ENCODE data around the gene PHF5A. TPM values are rescaled to one million over a fixed set of nuclear protein-coding genes. Genes with fewer than 3 reads are reported as not detected.

Gene PHF5A, protein sequence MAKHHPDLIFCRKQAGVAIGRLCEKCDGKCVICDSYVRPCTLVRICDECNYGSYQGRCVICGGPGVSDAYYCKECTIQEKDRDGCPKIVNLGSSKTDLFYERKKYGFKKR
- total RNA-seq (10 to 100 TPM; 18.2 to 49.0 (median 27.8) TPM), polyA plus RNA-seq (10 to 100 TPM; 29.5 to 50.8 (median 38.4) TPM)
- long read RNA-seq, donor 1, transcript PHF5A-201 (4 exons, 1,086 nt) = major isoform, 21 of 21 reads
- long read RNA-seq, donor 1, partial matches to known transcripts = 0 of 21 reads
- long read RNA-seq, donor 1, other reads (novel, unspliced or antisense) = 0 of 21 reads
- long read RNA-seq, donor 2, transcript PHF5A-201 (4 exons, 1,086 nt) = major isoform, 8 of 121 reads
- long read RNA-seq, donor 2, partial matches to known transcripts = 89 of 121 reads
- long read RNA-seq, donor 2, other reads (novel, unspliced or antisense) = 24 of 121 reads
- long read RNA-seq, donor 3, transcript PHF5A-201 (4 exons, 1,086 nt) = major isoform, 13 of 13 reads
- long read RNA-seq, donor 3, partial matches to known transcripts = 0 of 13 reads
- long read RNA-seq, donor 3, other reads (novel, unspliced or antisense) = 0 of 13 reads
- long read RNA-seq, donor 4, transcript PHF5A-201 (4 exons, 1,086 nt) = major isoform, 6 of 6 reads
- long read RNA-seq, donor 4, partial matches to known transcripts = 0 of 6 reads
- long read RNA-seq, donor 4, other reads (novel, unspliced or antisense) = 0 of 6 reads
- long read RNA-seq, donor 5, transcript PHF5A-201 (4 exons, 1,086 nt) = major isoform, 7 of 10 reads
- long read RNA-seq, donor 5, partial matches to known transcripts = 0 of 10 reads
- long read RNA-seq, donor 5, other reads (novel, unspliced or antisense) = 3 of 10 reads
- long read RNA-seq, donor 6, transcript PHF5A-201 (4 exons, 1,086 nt) = major isoform, 8 of 8 reads
- long read RNA-seq, donor 6, partial matches to known transcripts = 0 of 8 reads
- long read RNA-seq, donor 6, other reads (novel, unspliced or antisense) = 0 of 8 reads
- long read RNA-seq, donor 7, transcript PHF5A-201 (4 exons, 1,086 nt) = major isoform, 13 of 14 reads
- long read RNA-seq, donor 7, partial matches to known transcripts = 0 of 14 reads
- long read RNA-seq, donor 7, other reads (novel, unspliced or antisense) = 0 of 14 reads
- long read RNA-seq, donor 8, transcript PHF5A-201 (4 exons, 1,086 nt) = major isoform, 32 of 206 reads
- long read RNA-seq, donor 8, partial matches to known transcripts = 130 of 206 reads
- long read RNA-seq, donor 8, other reads (novel, unspliced or antisense) = 44 of 206 reads
- long read RNA-seq, donor 9, transcript PHF5A-201 (4 exons, 1,086 nt) = major isoform, 25 of 111 reads
- long read RNA-seq, donor 9, partial matches to known transcripts = 65 of 111 reads
- long read RNA-seq, donor 9, other reads (novel, unspliced or antisense) = 21 of 111 reads
- long read RNA-seq, donor 10, transcript PHF5A-201 (4 exons, 1,086 nt) = major isoform, 7 of 7 reads
- long read RNA-seq, donor 10, partial matches to known transcripts = 0 of 7 reads
- long read RNA-seq, donor 10, other reads (novel, unspliced or antisense) = 0 of 7 reads

DNA sequence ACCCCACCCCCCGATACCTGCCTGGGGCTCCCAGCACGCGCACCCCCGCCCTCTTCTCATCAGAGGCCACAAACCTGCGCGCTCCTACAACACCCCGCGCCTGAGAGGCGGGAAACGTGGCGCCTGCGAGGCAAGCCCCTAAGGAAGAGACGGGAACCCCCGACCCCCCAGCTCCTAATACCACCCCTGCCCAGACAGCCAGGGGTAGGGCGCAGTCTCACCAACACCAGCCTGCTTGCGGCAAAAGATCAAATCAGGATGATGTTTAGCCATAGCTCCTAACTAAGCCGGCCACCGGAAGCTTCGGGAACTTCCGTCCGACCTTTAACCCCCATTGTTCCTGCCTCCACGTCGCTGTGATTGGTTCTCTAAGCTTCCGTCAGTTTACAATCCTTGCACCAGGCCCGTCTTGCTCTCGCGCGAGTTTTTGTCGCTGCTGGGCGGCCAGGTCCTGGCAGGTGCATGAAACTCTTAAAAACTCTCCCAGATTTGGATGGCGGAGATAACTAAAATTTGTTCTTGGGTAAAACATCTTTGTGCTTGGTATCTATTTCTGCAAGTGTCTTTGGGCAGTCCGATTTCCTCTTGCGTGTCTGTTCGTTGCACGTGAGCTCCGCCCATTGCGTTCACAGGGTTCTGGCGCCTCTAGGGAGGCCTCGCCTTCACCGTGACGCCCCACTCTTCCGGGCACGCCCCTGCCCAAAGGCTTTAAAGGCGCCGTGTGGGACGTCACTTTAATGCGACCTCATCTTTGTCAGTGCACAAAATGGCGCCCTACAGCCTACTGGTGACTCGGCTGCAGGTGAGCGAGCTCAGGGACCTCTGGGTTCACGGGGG is at the start of gene PHF5A, which contains the start of gene ACO2:
Gene PHF5A (minus strand): TSS at position 312 of the 837 bp plus-strand sequence. CDS start 39 bp downstream, at position 273.
Gene ACO2 (plus strand): TSS at position 737 of the 837 bp plus-strand sequence. CDS start 30 bp downstream, at position 767.
- intact Hi-C loops (cut with DNase I) = loop anchor here in 1 of 2 donors (10.0 kb wide), 1 partner anchor 46 kb away; no protein-coding TSS in a partner anchor
- WGBS, 4 donors = 1% methylated on average over 18 to 51 of the region's 51 CpGs
- H3K36me3 ChIP-seq (replicated peaks in 1 of 2) = peaks cover 0 to 42% of the 10 kb centered on the region in 2 donors
- H3K27me3 ChIP-seq = no peaks in the 10 kb centered on the region
- TF ChIP-seq, protein P1, sequence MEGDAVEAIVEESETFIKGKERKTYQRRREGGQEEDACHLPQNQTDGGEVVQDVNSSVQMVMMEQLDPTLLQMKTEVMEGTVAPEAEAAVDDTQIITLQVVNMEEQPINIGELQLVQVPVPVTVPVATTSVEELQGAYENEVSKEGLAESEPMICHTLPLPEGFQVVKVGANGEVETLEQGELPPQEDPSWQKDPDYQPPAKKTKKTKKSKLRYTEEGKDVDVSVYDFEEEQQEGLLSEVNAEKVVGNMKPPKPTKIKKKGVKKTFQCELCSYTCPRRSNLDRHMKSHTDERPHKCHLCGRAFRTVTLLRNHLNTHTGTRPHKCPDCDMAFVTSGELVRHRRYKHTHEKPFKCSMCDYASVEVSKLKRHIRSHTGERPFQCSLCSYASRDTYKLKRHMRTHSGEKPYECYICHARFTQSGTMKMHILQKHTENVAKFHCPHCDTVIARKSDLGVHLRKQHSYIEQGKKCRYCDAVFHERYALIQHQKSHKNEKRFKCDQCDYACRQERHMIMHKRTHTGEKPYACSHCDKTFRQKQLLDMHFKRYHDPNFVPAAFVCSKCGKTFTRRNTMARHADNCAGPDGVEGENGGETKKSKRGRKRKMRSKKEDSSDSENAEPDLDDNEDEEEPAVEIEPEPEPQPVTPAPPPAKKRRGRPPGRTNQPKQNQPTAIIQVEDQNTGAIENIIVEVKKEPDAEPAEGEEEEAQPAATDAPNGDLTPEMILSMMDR (IDR thresholded peaks at IDR 0.05) = peak in 1 of 6 experiments; percentile 1
- peak; percentile 5 to 77 for TF ChIP-seq POLR2A (IDR thresholded peaks at IDR 0.05)
- peaks cover 13 to 53% of the 10 kb centered on the region in 2 donors for H3K4me1 ChIP-seq (replicated peaks in 1 of 2)
- H3K27ac ChIP-seq = peak within 1 kb of the TSS; percentile 37 to 97 (median 93)
- H3K9me3 ChIP-seq (replicated peaks in 1 of 3) = no peaks in the 10 kb centered on the region
- H3K4me3 ChIP-seq = peak within 1 kb of the TSS; percentile 78 to 100 (median 84)
- DNase-seq = peak; percentile 97 to 99 (median 97)

- no peak for TF ChIP-seq POLR2A (IDR thresholded peaks at IDR 0.05)
- TF ChIP-seq, protein P1 (IDR thresholded peaks at IDR 0.05) = no peak
- Histone ChIP-seq H3K9me3 (replicated peaks in 1 of 3) (no peaks in the 10 kb centered on the region), H3K27me3 (no peaks in the 10 kb centered on the region), H3K36me3 (replicated peaks in 1 of 2) (peaks cover 0 to 60% of the 10 kb centered on the region in 2 donors), H3K4me3 (no peak overlapping the region), H3K4me1 (replicated peaks in 1 of 2) (peaks cover 1 to 17% of the 10 kb centered on the region in 2 donors), H3K27ac (peak overlapping the region in 1 of 5 donors; percentile 44)
- WGBS, 4 donors = 55 to 63% (median 57%) methylated on average over 7 of the region's 7 CpGs
- intact Hi-C loops (cut with DNase I) = loop anchor here (5.0 to 10.0 kb wide), 2 partner anchors 53 to 116 kb away; partner anchors contain the start of genes ACO2 (in 1 of the 2) and PHF5A (in 1 of the 2)
- no peak for DNase-seq
Observed at GRCh38 chr22:41518048-41518347, 49.5 kb upstream of the PHF5A start.

All from adrenal gland (tissue), 19 donors.